ENCODE measurements around the gene RDH5.

DNA sequence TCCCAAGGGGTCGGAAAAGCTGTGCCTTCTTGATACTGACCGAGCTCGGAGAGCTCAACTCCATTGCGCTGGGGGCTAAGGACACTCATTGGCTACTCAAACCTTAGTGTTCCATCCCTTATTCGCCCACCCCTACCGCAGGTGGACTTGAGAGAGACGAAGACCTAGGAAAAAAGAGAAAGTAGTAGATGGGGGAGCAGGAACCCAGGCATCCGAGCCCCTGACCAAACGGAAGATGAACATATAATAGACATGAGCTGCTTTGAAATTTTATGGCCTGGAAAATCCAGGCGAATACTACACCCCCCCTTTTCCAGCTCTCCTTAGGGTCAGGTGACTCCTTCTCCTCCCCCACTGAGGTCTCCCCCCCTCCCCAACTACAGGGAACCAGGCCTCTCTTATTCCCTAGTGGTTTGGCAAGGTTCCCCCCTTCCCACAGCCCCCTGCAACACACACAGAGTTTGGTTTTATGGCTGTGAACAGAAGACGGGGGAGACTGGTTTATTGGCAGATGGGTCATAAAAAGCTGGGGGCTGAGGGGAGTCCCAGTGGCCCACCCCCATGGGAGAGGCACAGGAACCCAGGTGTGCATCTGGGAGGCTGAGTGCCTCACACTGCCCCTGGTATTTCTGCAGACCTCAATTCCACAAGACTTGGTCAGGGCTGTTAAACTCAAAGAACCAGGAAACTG lies 24.3 kb downstream of the RDH5 start:
- TF ChIP-seq, protein P1, sequence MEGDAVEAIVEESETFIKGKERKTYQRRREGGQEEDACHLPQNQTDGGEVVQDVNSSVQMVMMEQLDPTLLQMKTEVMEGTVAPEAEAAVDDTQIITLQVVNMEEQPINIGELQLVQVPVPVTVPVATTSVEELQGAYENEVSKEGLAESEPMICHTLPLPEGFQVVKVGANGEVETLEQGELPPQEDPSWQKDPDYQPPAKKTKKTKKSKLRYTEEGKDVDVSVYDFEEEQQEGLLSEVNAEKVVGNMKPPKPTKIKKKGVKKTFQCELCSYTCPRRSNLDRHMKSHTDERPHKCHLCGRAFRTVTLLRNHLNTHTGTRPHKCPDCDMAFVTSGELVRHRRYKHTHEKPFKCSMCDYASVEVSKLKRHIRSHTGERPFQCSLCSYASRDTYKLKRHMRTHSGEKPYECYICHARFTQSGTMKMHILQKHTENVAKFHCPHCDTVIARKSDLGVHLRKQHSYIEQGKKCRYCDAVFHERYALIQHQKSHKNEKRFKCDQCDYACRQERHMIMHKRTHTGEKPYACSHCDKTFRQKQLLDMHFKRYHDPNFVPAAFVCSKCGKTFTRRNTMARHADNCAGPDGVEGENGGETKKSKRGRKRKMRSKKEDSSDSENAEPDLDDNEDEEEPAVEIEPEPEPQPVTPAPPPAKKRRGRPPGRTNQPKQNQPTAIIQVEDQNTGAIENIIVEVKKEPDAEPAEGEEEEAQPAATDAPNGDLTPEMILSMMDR (IDR thresholded peaks at IDR 0.05): no peak
- TF ChIP-seq POLR2A (IDR thresholded peaks at IDR 0.05) (no peak), EP300 (IDR thresholded peaks at IDR 0.05) (no peak)
